Tibial artery (tissue), 4 donors: Measurements from ENCODE around the gene MISP.

Experiments used
- DNase-seq, 2 donors: peaks; one replicate each; pipeline ENCODE4 v3.0.0-alpha.2; 2019
- H3K27ac ChIP-seq, 2 donors: fragments of 200-600 bp; sonication (generic) in 1 of 2; 1 replicate in 1 of 2; 2 replicates in 1 of 2; pipeline ENCODE4 v1.5.1; 2018 to 2019; ENCODE audit warnings: mild to moderate bottlenecking in 1 of 2
- H3K27me3 ChIP-seq, 2 donors: fragments of 200-600 bp; sonication (generic) in 1 of 2; one replicate each; pipeline versions ENCODE4 v1.5.1 to v1.6.0; 2016 to 2019
- H3K36me3 ChIP-seq, 3 donors: fragments of 200-600 bp; sonication (generic) in 2 of 3; one replicate each; pipeline ENCODE4 v1.5.1; 2016 to 2019; ENCODE audit warnings: mild to moderate bottlenecking in 2 of 3
- H3K4me1 ChIP-seq, 4 donors: fragments of 200-600 bp; sonication (generic) in 2 of 4; 1 replicate in 3 of 4; 2 replicates in 1 of 4; pipeline ENCODE4 v1.5.1; 2016 to 2019
- H3K4me3 ChIP-seq, 2 donors: fragments of 200-600 bp; sonication (generic) in 1 of 2; 1 replicate in 1 of 2; 2 replicates in 1 of 2; pipeline ENCODE4 v1.5.1; 2018 to 2019; ENCODE audit warnings: mild to moderate bottlenecking in 2 of 2
- H3K9me3 ChIP-seq, 3 donors: fragments of 200-600 bp; sonication (generic) in 1 of 3; one replicate each; pipeline ENCODE4 v1.5.1; 2016 to 2019
- CTCF ChIP-seq, 2 experiments: fragments of 200-600 bp in 1 of 2; fragments of 450-650 bp in 1 of 2; IDR thresholded peaks; one replicate each; pipeline ENCODE4 v1.5.1; 2017 to 2019; ENCODE audit warnings: antibody characterized with exemption in 2 of 2, mild to moderate bottlenecking in 1 of 2, moderate library complexity in 1 of 2
- intact Hi-C: fragments of 100-400 bp; cut with DNase I; formaldehyde crosslinking; loops from one replicate; pipeline ENCODE4 v1.15.0; 2023; ENCODE audit warnings: low total_unique reads

The MISP gene

GRCh38 chr19:763181-763580 is 12.3 kb downstream of the MISP start:
- Histone ChIP-seq H3K4me1 (peaks cover 0 to 3% (median under 1%) of the 10 kb centered on the region in 4 donors), H3K4me3 (no peak overlapping the region), H3K27me3 (peaks cover 0 to 46% of the 10 kb centered on the region in 2 donors), H3K36me3 (no peaks in the 10 kb centered on the region), H3K9me3 (peaks cover 0 to 10% (median 9%) of the 10 kb centered on the region in 3 donors), H3K27ac (no peak overlapping the region)
- intact Hi-C loops = no loop called here
- TF ChIP-seq CTCF (IDR thresholded peaks at IDR 0.05) = no peak
- DNase-seq = no peak

DNA sequence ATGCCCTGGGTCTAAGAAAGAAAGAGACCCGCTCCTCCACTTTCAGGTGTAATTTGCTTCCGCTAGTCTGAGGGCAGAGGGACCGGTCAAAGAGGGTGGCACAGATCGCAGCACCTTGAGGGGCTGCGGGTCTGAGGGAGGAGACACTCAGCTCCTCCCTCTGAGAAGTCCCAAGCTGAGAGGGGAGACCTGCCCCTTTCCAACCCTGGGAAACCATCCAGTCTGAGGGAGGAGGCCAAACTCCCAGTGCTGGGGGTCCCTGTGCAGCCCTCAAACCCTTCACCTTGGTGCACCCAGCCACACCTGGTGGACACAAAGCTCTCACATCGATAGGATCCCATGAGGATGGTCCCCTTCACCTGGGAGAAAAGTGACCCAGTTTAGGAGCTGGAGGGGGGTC is 13.0 kb downstream of the MISP start:
- TF ChIP-seq CTCF (IDR thresholded peaks at IDR 0.05) = no peak
- no peak for DNase-seq
- Histone ChIP-seq H3K4me1 (peaks cover 0 to 10% (median 2%) of the 10 kb centered on the region in 4 donors), H3K9me3 (peaks cover 0 to 4% (median 2%) of the 10 kb centered on the region in 3 donors), H3K4me3 (no peak overlapping the region), H3K36me3 (no peaks in the 10 kb centered on the region), H3K27ac (no peak overlapping the region), H3K27me3 (peaks cover 0 to 49% of the 10 kb centered on the region in 2 donors)
- intact Hi-C loops = no loop called here

DNA sequence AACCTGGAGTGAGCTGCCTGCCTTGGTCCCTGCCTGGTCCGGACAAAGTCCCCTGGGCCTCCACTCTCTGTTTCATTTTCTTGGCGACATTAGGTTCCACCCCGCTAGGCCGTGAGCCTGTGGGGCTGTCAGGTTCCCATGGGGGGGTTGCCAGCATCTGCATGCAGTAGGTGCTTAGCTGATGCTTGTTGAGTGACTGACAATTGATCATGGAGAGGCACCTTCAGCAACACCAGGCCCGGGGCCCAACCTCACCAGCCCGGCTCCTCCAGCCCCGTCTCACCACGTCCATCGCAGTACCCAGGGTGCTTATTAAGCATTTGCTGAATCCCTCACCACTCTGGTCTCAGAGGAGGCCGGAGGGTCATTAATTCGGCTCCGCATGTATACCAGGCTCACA is 13.4 kb downstream of the MISP start:
- Histone ChIP-seq H3K4me1 (peaks cover 0 to 10% (median 2%) of the 10 kb centered on the region in 4 donors), H3K27ac (no peak overlapping the region), H3K36me3 (no peaks in the 10 kb centered on the region), H3K9me3 (no peaks in the 10 kb centered on the region), H3K27me3 (peaks cover 0 to 52% of the 10 kb centered on the region in 2 donors), H3K4me3 (no peak overlapping the region)
- TF ChIP-seq CTCF (IDR thresholded peaks at IDR 0.05) = no peak
- intact Hi-C loops = no loop called here
- DNase-seq = no peak

- Histone ChIP-seq H3K4me3 (no peak overlapping the region), H3K9me3 (no peaks in the 10 kb centered on the region), H3K27ac (no peak overlapping the region), H3K4me1 (peaks cover 0 to 10% (median 2%) of the 10 kb centered on the region in 4 donors), H3K27me3 (peaks cover 0 to 52% of the 10 kb centered on the region in 2 donors), H3K36me3 (no peaks in the 10 kb centered on the region)
- TF ChIP-seq CTCF (IDR thresholded peaks at IDR 0.05) = no peak
- intact Hi-C loops = loop anchor here (5.0 kb wide), 1 partner anchor 217 kb away; the partner anchor contains the start of gene WDR18
- DNase-seq = no peak
Measured at GRCh38 chr19:765179-765738, 14.3 kb downstream of the MISP start.

DNA sequence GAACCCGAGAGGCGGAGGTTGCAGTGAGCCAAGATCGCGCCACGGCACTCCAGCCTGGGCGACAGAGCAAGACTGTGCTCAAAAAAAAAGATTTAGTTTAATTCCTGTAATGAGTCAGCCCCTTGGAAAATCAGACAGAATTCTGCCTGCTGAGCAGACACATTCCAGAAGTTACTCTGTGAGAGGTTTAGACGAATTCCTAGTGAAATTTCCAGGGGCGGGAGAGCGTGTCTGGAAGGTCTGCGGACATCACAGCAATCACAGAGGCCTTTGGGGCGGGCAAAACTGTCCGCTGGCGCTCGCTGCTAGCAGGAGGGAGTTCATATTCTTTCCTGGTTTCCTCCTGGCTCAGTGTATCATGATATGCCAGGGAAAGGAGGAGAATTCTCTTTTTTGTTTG is 17.5 kb downstream of the MISP start:
- no peak for DNase-seq
- Histone ChIP-seq H3K4me3 (no peak overlapping the region), H3K4me1 (peaks cover 0 to 10% (median 4%) of the 10 kb centered on the region in 4 donors), H3K27me3 (peaks cover 0 to 49% of the 10 kb centered on the region in 2 donors), H3K36me3 (no peaks in the 10 kb centered on the region), H3K9me3 (no peaks in the 10 kb centered on the region), H3K27ac (no peak overlapping the region)
- TF ChIP-seq CTCF (IDR thresholded peaks at IDR 0.05) = no peak
- intact Hi-C loops = loop anchor here (5.0 kb wide), 1 partner anchor 214 kb away; the partner anchor contains the start of gene WDR18
